ENCODE data around the gene MSH3.

- no peak for TF ChIP-seq CTCF (IDR thresholded peaks at IDR 0.05)
- no peak for TF ChIP-seq POLR2AphosphoS5 (IDR thresholded peaks at IDR 0.05)
- no peak for TF ChIP-seq POLR2A (IDR thresholded peaks at IDR 0.05)
Measured at GRCh38 chr5:80713631-80714030, 59.2 kb downstream of the MSH3 start.

Data from prostate gland (tissue), 2 donors.